Measurements from ENCODE around the gene PRDM5.

The PRDM5 gene

DNA sequence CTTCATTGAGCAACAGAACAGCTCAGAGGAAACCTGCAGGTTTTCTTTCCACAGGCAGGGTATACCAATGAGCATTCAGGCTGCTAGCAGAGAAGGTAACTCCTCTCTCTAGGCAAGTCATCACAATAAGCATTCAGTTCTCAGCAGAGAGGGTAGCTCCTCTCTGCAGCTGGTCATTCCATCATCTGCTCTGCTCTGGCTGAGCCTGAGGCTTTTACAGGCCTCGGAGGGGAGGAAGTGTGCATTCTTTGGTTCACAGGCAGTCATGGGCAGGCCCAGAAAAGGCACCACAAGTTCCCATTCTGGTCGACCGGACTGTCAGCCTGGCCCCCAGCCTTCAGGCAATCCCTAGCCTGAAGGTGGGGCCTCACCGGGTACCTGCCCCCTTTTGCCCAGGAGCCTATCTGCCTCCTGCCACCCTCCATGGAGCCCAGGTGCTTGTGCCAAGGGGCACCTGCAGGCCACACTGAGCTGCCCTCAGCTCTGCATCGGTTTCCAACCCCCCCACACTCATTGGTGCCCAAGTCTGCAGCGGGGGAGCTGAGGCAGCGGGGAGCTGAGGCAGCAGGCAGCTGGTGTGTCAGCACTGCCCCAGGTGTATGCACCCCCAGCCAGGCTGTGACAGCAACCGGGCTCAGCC is 83.1 kb downstream of the PRDM5 start:
- TF ChIP-seq ZFX (IDR thresholded peaks at IDR 0.05; ENCODE audit: borderline replicate concordance), result no peak
- TF ChIP-seq, protein P1, sequence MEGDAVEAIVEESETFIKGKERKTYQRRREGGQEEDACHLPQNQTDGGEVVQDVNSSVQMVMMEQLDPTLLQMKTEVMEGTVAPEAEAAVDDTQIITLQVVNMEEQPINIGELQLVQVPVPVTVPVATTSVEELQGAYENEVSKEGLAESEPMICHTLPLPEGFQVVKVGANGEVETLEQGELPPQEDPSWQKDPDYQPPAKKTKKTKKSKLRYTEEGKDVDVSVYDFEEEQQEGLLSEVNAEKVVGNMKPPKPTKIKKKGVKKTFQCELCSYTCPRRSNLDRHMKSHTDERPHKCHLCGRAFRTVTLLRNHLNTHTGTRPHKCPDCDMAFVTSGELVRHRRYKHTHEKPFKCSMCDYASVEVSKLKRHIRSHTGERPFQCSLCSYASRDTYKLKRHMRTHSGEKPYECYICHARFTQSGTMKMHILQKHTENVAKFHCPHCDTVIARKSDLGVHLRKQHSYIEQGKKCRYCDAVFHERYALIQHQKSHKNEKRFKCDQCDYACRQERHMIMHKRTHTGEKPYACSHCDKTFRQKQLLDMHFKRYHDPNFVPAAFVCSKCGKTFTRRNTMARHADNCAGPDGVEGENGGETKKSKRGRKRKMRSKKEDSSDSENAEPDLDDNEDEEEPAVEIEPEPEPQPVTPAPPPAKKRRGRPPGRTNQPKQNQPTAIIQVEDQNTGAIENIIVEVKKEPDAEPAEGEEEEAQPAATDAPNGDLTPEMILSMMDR (IDR thresholded peaks at IDR 0.05), result no peak
- H3K27ac ChIP-seq, result no peak overlapping the region

DNA sequence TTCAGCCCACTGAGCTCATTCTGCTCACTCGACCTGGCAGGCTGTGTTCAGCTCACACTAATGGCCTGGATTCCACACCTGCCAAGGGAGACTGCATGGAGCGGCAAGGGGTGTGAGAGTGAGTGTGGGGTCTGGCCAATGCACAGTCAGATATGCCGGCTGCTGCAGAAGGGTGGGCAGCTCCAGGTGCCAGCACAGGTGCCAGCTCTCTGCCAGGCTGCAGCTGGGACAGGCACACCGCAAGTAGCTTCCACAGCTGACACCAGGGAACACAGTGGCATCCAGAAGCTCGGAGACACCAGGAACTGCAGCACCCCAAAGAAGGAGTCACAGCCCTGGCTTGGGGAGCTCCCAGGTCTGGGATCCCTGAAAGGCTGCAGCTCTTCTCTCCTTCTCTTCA is 83.7 kb downstream of the PRDM5 start:
- TF ChIP-seq, protein P1 (IDR thresholded peaks at IDR 0.05), result no peak
- no peak for TF ChIP-seq ZFX (IDR thresholded peaks at IDR 0.05; ENCODE audit: borderline replicate concordance)
- H3K27ac ChIP-seq, result no peak overlapping the region

- H3K27ac ChIP-seq, result no peak overlapping the region
- TF ChIP-seq ZFX (IDR thresholded peaks at IDR 0.05; ENCODE audit: borderline replicate concordance), result no peak
- TF ChIP-seq, protein P1 (IDR thresholded peaks at IDR 0.05), result no peak
These were observed 84.9 kb downstream of the PRDM5 start for GRCh38 chr4:120837656-120838055.

- TF ChIP-seq, protein P1 (IDR thresholded peaks at IDR 0.05), result no peak
- TF ChIP-seq ZFX (IDR thresholded peaks at IDR 0.05; ENCODE audit: borderline replicate concordance), result no peak
- no peak overlapping the region for H3K27ac ChIP-seq
These were observed 87.2 kb downstream of the PRDM5 start for GRCh38 chr4:120835342-120835741.

DNA sequence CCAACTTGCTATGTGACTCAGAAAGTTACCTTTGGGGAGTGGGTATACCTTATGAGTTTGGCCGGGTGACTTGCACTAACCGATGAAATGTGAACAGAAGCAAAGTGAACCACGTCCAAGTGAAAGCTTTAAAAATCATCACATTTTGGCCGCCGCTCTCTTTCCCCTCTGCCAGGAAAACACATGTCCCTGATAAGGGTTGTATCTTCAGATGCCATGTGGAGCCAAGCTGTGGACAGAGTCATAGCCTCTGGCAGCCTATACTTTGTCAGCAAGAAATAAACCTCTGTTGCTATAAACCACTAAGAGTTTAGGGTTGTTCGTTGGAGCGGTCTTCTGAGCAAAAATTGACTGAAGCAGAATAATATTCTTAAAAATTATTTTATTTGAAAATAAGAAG is 92.3 kb downstream of the PRDM5 start:
- H3K27ac ChIP-seq, result no peak overlapping the region
- no peak for TF ChIP-seq ZFX (IDR thresholded peaks at IDR 0.05; ENCODE audit: borderline replicate concordance)
- TF ChIP-seq, protein P1 (IDR thresholded peaks at IDR 0.05), result no peak

- TF ChIP-seq, protein P1 (IDR thresholded peaks at IDR 0.05), result no peak
- no peak overlapping the region for H3K27ac ChIP-seq
These were observed 93.3 kb downstream of the PRDM5 start for GRCh38 chr4:120829113-120829831.

DNA sequence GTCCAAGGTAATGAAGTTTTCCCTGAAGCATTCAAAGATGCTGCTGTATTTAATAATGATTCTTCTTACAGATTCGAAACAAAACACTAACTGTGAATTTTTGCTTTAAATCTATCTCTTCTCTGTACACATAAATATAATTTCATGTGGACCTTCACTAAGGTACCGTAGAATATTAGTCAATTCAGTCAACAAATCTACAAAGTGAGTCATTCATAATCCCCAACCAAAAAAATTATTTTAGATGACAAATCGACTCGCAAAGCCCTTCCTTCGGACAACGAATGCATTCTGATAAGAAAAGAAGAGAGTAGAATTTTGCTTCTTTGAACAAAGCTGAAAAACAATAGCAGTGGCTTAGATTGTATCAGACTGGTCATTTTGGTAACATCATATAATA is 95.7 kb downstream of the PRDM5 start:
- TF ChIP-seq ZFX (IDR thresholded peaks at IDR 0.05; ENCODE audit: borderline replicate concordance), result no peak
- TF ChIP-seq, protein P1 (IDR thresholded peaks at IDR 0.05), result no peak
- H3K27ac ChIP-seq, result no peak overlapping the region

Data from 22Rv1 (cell line).